ENCODE results near the gene RERE. TPM values are rescaled to one million over a fixed set of nuclear protein-coding genes. Genes with fewer than 3 reads are reported as not detected.
A peak's percentile ranks its signal among the peaks of the same experiment; 100 is the strongest.

RERE gene
- total and polyA plus RNA-seq, 12 donors = 33.4 to 146 (median 72.7) TPM

DNA sequence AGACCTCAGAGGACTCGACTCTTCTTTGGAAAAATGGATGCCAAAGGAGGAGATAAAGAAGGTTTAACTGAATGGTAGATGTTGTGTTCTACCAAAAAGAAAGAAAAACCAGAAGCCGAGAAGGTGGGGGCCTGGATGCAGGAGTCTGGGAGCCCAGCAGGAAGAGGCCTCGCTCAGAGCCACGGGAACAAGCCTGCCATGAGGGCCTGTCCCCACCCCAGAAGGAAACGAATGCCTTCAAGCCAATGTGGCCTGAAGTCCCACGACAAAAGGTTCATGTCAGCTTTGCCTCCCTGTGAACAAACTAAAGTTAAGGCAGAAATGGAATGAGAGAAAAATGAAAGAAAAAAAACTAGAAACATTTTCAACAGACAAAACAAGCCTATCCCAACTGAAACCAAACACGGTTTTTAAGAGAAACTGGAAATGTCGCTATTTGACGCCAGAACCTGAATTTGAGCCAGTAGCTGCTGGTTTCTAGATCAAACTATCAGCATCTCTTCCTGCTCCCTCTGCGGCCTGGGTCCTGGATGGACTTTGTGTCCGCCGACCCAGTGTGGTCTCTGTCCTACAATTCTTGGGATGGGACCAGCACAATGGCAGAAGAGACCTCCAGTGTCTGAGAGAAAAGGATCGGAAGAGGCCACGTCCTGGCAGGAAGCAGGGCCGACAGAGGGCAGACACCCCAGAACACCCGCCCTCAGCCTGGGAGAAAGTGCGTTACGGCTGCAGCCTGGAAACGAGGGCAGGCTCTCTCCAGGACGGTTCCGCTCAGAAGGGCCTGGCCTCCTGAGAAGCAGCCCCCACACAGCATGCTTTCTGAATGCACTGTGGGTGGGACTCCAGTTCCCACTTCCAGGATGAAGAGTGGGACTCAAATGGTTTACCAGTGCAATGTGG lies 464.3 kb downstream of the RERE start:
- peaks cover 0 to 49% of the 10 kb centered on the region in 2 donors for H3K36me3 ChIP-seq (replicated peaks in 1 of 2)
- H3K4me1 ChIP-seq (replicated peaks in 1 of 2) = peaks cover 17 to 35% of the 10 kb centered on the region in 2 donors
- no peaks in the 10 kb centered on the region for H3K27me3 ChIP-seq
- H3K27ac ChIP-seq = peak overlapping the region; percentile 54 to 84 (median 75)
- 56 to 63% (median 56%) methylated on average over 15 to 21 of the region's 21 CpGs for WGBS, 4 donors
- TF ChIP-seq, protein P1, sequence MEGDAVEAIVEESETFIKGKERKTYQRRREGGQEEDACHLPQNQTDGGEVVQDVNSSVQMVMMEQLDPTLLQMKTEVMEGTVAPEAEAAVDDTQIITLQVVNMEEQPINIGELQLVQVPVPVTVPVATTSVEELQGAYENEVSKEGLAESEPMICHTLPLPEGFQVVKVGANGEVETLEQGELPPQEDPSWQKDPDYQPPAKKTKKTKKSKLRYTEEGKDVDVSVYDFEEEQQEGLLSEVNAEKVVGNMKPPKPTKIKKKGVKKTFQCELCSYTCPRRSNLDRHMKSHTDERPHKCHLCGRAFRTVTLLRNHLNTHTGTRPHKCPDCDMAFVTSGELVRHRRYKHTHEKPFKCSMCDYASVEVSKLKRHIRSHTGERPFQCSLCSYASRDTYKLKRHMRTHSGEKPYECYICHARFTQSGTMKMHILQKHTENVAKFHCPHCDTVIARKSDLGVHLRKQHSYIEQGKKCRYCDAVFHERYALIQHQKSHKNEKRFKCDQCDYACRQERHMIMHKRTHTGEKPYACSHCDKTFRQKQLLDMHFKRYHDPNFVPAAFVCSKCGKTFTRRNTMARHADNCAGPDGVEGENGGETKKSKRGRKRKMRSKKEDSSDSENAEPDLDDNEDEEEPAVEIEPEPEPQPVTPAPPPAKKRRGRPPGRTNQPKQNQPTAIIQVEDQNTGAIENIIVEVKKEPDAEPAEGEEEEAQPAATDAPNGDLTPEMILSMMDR (IDR thresholded peaks at IDR 0.05) = no peak
- TF ChIP-seq POLR2A (IDR thresholded peaks at IDR 0.05) = no peak
- intact Hi-C loops (cut with DNase I) = no loop called here
- DNase-seq = peak in 1 of 7 donors; percentile 24
- H3K4me3 ChIP-seq = no peak overlapping the region
- H3K9me3 ChIP-seq (replicated peaks in 1 of 3) = no peaks in the 10 kb centered on the region

DNA sequence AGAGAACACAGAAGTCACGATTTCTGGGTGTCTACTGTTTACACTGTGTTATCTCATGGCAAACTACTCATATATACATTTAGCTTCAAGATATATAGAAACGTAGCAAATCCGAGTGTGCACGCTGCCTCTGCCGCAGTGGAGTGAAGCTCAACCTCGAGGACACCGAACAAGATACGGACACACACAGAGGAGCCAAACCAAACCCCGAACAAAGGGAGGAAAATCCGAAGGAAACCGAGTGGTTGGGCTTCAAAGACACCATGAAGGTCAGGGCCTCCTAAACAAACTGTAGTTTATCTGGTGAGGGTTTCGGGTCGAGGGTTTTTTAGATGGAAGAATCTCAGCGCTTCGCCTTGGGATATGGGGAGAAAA lies 465.0 kb downstream of the RERE start:
- Histone ChIP-seq H3K36me3 (replicated peaks in 1 of 2) (peaks cover 0 to 43% of the 10 kb centered on the region in 2 donors), H3K27me3 (no peaks in the 10 kb centered on the region), H3K27ac (peak overlapping the region; percentile 54 to 84 (median 75)), H3K9me3 (replicated peaks in 1 of 3) (no peaks in the 10 kb centered on the region), H3K4me3 (no peak overlapping the region), H3K4me1 (replicated peaks in 1 of 2) (peaks cover 14 to 28% of the 10 kb centered on the region in 2 donors)
- TF ChIP-seq, protein P1 (IDR thresholded peaks at IDR 0.05) = no peak
- TF ChIP-seq POLR2A (IDR thresholded peaks at IDR 0.05) = peak in 1 of 2 donors; percentile 37
- peak in 4 of 7 donors; percentile 31 to 80 (median 58) for DNase-seq
- intact Hi-C loops (cut with DNase I) = no loop called here
- WGBS, 4 donors = 24 to 50% (median 26%) methylated on average over 15 of the region's 15 CpGs

DNA sequence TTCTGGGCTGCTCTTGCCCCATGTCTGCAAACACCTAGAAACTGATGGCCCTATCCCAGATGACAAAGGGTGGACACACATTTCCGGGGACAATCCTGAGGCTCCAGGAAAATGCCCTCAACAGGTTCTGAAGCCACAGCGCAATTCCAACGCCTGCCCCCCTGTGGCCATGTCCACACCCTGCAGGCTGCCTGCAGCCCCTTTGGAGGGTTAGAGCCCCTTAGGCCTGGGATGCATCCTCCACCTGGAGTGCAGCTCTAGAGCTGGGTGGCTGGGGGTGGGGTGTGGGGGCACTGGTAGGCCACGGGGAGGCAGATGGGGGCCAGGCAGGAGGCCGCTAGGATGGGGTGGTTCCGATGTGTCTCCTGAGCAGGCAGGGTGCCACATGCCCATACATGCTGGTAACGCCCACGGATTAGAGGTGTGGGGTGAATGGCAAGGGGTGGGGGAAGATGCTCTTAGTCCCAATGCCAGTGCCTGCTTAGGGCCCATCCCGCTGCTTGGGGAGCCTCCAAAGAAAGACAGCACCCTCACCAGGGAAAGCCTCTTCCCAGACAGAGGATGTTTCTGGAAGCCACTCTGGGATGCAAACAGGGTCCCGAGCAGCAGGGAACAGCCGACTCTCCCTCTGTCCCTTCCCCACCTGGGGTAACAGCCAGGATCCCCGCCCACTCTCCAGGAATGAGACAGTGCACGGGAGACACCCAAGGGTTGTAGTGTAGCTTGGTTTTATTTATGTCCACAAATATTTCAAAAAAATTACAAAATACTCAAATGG lies 465.6 kb downstream of the RERE start:
- Histone ChIP-seq H3K4me1 (replicated peaks in 1 of 2) (peaks cover 14 to 25% of the 10 kb centered on the region in 2 donors), H3K36me3 (replicated peaks in 1 of 2) (peaks cover 0 to 37% of the 10 kb centered on the region in 2 donors)
- intact Hi-C loops (cut with DNase I) = no loop called here

More for the DNA sequence above, 465.6 kb downstream of the RERE start:
- no peaks in the 10 kb centered on the region for H3K27me3 ChIP-seq
- WGBS, 4 donors = 62 to 71% (median 67%) methylated on average over 7 to 13 of the region's 13 CpGs
- TF ChIP-seq, protein P1 (IDR thresholded peaks at IDR 0.05) = peak; percentile 18 to 60 (median 41)
- TF ChIP-seq POLR2A (IDR thresholded peaks at IDR 0.05) = no peak
- peak overlapping the region; percentile 54 to 84 (median 75) for H3K27ac ChIP-seq
- no peaks in the 10 kb centered on the region for H3K9me3 ChIP-seq (replicated peaks in 1 of 3)
- DNase-seq = peak in 1 of 7 donors; percentile 41
- H3K4me3 ChIP-seq = no peak overlapping the region

Measured in adrenal gland (tissue), 12 donors.